C4-2B (cell line): Measurements from ENCODE around the gene FRMD8.
A peak's percentile ranks its signal among the peaks of the same experiment; 100 is the strongest.

Experiments used
- H3K27ac ChIP-seq: fragments of 450-650 bp; 2 replicates; pipeline ENCODE4 v1.5.1; 2017
- CTCF ChIP-seq: fragments of 450-650 bp; conservative IDR thresholded peaks from 2 replicates; pipeline ENCODE4 v1.5.1; 2017; ENCODE audit warnings: mild to moderate bottlenecking
- ZFX ChIP-seq: fragments of 450-650 bp; IDR thresholded peaks from 2 replicates; pipeline ENCODE4 v1.6.1; 2017

Gene FRMD8

GRCh38 chr11:65362320-65362931 is 24.0 kb upstream of the FRMD8 start:
- H3K27ac ChIP-seq = no peak overlapping the region
- no peak for TF ChIP-seq CTCF
- no peak for TF ChIP-seq ZFX

- H3K27ac ChIP-seq = no peak overlapping the region
- TF ChIP-seq ZFX (no peak), CTCF (no peak)
Measured at GRCh38 chr11:65362966-65363365, 23.5 kb upstream of the FRMD8 start.

GRCh38 chr11:65363770-65364169 is 22.7 kb upstream of the FRMD8 start:
- H3K27ac ChIP-seq = no peak overlapping the region
- no peak for TF ChIP-seq ZFX
- no peak for TF ChIP-seq CTCF

GRCh38 chr11:65366340-65366773 is 20.1 kb upstream of the FRMD8 start:
- H3K27ac ChIP-seq = no peak overlapping the region
- peak; percentile 89 for TF ChIP-seq CTCF
- no peak for TF ChIP-seq ZFX

- TF ChIP-seq ZFX (no peak), CTCF (no peak)
- no peak overlapping the region for H3K27ac ChIP-seq
Measured at GRCh38 chr11:65370659-65371049, 15.8 kb upstream of the FRMD8 start.

- no peak overlapping the region for H3K27ac ChIP-seq
- TF ChIP-seq CTCF (no peak), ZFX (no peak)
Measured at GRCh38 chr11:65373839-65374580, 12.4 kb upstream of the FRMD8 start.

GRCh38 chr11:65375012-65375411 is 11.4 kb upstream of the FRMD8 start:
- TF ChIP-seq ZFX = no peak
- no peak for TF ChIP-seq CTCF
- H3K27ac ChIP-seq = no peak overlapping the region
